GM12873 (cell line): ENCODE measurements around the gene ATP1B1.

Source experiments
- TF ChIP-seq, protein P1 (sequence below): IDR thresholded peaks from 2 replicates; pipeline ENCODE4 v1.5.1; 2012; ENCODE audit warnings: low read depth, mild to moderate bottlenecking, moderate library complexity, low read length, control low read depth; ENCODE audit not compliant: insufficient read depth; ENCODE audit errors: missing control alignments

ATP1B1 gene

DNA sequence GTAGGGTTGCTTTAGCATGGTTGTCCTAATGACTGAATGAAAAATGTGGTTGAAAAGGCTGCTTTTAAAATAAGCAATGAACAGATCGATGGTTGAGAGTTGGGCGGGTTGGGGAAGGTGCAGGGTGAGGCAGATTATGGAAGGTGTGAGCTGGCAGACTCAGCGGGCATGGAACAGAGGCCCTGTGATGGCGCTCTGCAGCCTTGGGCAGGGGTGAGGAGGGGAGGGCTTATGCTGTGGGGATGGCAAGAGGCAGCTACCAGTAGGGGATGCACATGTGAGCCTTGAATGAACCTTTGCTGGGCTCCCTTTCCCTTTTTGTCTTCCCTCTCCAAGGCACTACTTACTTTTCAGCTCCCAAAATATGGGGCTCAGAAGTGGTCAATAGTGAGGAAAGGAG is 30.9 kb downstream of the ATP1B1 start:
- TF ChIP-seq, protein P1, sequence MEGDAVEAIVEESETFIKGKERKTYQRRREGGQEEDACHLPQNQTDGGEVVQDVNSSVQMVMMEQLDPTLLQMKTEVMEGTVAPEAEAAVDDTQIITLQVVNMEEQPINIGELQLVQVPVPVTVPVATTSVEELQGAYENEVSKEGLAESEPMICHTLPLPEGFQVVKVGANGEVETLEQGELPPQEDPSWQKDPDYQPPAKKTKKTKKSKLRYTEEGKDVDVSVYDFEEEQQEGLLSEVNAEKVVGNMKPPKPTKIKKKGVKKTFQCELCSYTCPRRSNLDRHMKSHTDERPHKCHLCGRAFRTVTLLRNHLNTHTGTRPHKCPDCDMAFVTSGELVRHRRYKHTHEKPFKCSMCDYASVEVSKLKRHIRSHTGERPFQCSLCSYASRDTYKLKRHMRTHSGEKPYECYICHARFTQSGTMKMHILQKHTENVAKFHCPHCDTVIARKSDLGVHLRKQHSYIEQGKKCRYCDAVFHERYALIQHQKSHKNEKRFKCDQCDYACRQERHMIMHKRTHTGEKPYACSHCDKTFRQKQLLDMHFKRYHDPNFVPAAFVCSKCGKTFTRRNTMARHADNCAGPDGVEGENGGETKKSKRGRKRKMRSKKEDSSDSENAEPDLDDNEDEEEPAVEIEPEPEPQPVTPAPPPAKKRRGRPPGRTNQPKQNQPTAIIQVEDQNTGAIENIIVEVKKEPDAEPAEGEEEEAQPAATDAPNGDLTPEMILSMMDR, result no peak

DNA sequence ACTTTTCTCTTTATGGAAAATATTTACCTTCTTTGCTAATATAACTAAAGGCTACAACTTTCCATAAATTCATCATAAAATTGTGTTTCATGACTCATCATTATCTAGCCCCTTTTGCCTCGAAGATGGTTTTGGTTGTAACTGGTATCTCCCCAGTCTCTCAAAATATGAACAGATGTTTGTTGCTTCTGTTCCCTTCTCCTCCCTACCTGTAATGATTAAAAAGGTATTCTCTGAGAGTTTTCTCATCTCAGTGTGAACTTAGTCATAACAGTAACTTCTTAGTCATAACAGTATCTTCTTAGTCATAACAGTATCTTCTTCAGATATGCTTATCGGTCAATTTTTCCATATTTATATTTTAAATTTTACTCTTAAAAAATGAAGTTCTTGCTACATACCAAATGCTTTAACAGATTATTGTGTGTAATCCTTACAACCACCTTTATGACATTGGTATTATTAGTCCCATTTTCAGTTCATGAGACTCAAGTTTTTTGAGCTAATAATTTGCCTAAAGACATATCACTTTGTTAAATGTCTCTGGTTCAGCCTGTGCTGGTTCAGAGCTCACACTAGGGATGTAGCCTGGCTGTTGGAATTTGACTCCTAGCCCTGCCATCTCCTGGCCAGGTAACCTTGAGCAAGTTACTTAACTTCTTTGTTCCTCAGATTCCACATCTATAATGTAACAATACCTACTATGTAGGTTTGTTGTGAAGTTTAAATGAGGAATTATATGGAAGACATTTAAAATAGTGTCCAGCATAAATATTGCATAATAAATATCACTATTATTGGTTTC is 32.6 kb downstream of the ATP1B1 start:
- TF ChIP-seq, protein P1, result no peak

DNA sequence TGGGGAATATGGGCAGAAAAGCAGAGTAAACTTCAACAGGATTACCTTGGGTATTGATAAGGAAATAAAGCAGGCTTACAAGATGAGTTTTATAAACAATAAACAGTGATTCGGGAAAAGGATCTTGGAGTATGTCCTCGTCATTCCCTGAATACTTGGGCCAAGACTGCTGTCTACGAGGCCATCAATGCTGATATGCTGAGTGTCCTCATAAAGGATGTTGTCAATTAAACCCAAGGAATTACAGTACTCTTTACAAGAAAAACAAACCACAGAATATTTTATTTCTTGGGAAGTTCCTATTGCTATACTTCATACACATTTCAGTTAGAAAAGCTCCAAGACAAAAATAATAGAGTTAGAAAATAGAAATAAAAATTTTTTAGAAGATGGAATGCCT is 34.9 kb downstream of the ATP1B1 start:
- TF ChIP-seq, protein P1, result no peak

DNA sequence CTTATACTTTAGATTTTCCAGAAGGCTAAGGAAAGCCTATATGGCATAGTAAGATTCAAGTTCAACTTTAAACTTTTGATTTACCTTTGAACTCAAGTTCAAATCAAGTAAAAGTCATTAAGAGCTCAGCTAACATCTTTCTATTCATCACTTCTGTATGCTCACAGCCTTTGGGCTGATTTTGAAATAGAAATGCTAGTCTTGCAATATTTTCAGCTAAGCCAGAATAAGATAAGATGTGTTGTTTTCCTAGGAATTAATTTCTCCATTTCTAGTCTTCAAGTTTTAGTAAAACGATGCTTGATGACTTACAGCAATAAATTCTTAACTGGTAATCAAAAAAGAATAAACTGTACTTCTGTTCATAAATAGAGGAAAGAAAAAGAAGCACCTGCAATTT is 35.6 kb downstream of the ATP1B1 start:
- TF ChIP-seq, protein P1, result no peak

DNA sequence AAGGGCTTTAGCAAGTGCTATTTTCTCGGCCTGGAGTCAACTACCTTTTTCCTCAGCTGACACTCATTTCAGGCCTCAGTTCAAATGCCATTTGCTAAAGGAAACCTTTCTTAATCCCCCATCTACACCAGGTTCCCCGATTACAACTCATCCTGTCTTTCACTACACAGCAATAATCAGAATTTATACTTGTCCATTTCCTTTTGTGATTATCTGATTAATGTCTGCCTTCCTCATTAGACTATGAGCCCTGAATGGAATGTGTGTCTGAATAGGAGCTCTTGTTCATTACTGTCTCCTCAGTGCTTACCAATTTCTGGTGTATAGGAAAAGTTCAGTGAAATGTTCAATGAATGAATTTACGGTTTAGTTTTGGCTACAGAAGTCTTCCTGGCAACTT is 36.9 kb downstream of the ATP1B1 start:
- TF ChIP-seq, protein P1, result no peak

DNA sequence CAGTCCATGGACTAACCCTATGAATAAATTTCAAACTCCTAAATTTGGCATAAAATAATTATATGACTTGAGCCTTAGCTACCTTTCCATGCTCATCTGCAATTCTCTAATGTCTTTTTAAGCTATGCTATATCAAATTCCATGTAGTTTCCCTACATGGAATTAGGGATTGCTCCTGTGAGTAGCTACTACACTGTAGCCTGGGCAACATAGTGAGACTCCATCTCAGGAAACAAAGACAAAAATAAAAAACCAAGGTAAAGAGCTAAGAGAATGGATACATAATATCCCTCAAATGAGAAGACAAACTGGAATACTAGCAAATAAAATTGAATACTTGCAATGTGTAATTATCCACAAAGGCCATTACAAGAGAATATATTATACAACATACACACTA is 37.5 kb downstream of the ATP1B1 start:
- TF ChIP-seq, protein P1, result no peak

DNA sequence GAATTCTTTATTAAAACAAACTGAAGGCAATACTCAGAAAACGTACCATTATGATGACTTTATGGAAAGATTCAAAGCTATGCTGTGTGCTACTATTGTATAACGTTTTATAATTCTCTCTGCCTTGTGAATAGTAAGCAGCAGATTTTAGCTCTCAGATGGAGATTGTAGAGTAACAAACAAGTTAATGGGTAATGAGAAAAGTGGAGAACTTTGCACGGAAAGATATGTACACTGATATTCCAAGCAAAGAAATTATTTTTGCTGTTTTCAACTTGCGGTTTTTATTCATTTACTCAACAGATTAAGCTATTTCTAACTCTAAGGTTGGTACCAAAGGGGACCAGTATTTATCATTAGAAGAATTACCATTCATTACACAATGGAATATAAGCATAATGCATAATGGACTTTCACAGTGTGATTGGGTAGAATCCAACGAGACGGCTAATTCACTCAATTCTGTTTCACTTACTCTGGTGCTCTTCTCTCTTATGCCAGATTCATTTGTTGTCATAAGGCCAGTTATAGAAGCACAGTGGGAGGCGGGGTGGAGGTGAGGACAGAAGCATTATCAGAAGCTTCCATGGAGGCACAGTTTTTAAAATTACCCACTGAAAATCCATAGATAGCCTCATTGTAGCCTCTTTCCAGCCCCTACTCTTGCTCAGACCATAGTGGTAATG is 38.6 kb downstream of the ATP1B1 start:
- TF ChIP-seq, protein P1, result no peak
